Endothelial cell of umbilical vein (primary cell): ENCODE data around the gene ABLIM2. TPM values are rescaled to one million over a fixed set of nuclear protein-coding genes. Genes with fewer than 3 reads are reported as not detected.

Source experiments
- BruUV-seq: library from RNA; stranded (reverse); fragments of 400-500 nt; replicated peaks from 2 replicates; lab custom pipeline; 2021; lab: Mats Ljungman, UMichigan
- CTCF ChIA-PET: fragments of 300-600, 350-600 bp; sonication (Branson Sonifier 250); formaldehyde crosslinking; loops from one replicate; lab custom pipeline; 2021; ENCODE audit warnings: antibody characterized with exemption, inconsistent platforms; lab: Charles Lee
- POLR2A ChIA-PET: fragments of 300-600, 350-600 bp; sonication (Branson Sonifier 250); formaldehyde crosslinking; loops from one replicate; lab custom pipeline; 2021; ENCODE audit warnings: antibody characterized with exemption, inconsistent platforms; lab: Charles Lee
- DNase-seq: peaks from one replicate; pipeline ENCODE4 v3.0.0-alpha.2; 2011; ENCODE audit warnings: low read depth, low spot score
- FAIRE-seq: peaks from 2 replicates; lab custom pipeline; 2011; peaks lifted over from hg19 to GRCh38; lab: Jason Lieb, UNC
- H2AFZ ChIP-seq: 2 replicates; pipeline ENCODE4 v1.6.0; 2012; ENCODE audit warnings: low read depth, low read length, control low read depth, inconsistent platforms
- H3K27ac ChIP-seq: 2 replicates; pipeline ENCODE4 v1.5.1; 2011; ENCODE audit warnings: low read depth, mild to moderate bottlenecking, control low read depth, low read length, moderate library complexity; ENCODE audit not compliant: insufficient read depth
- H3K27me3 ChIP-seq, 2 experiments: 2 replicates each; pipeline versions ENCODE4 v1.6.0 to v1.6.1; 2011; ENCODE audit warnings: low read length in 2 of 2, mixed read lengths in 1 of 2; ENCODE audit not compliant: control insufficient read depth in 2 of 2, insufficient read depth in 2 of 2
- H3K36me3 ChIP-seq, 2 experiments: 2 replicates in 1 of 2; 3 replicates in 1 of 2; pipeline ENCODE4 v1.5.1; 2011; ENCODE audit warnings: low read length in 2 of 2, mild to moderate bottlenecking in 1 of 2, moderate library complexity in 1 of 2; ENCODE audit not compliant: control insufficient read depth in 2 of 2, insufficient read depth in 2 of 2; ENCODE audit errors: extremely low read depth in 1 of 2
- H3K4me1 ChIP-seq: 3 replicates; pipeline ENCODE4 v1.5.1; 2011; ENCODE audit warnings: mild to moderate bottlenecking, low read length; ENCODE audit not compliant: control insufficient read depth, insufficient read depth; ENCODE audit errors: extremely low read depth
- H3K4me2 ChIP-seq: 2 replicates; pipeline ENCODE4 v1.6.1; 2011; ENCODE audit warnings: low read length, control low read depth, mixed read lengths; ENCODE audit not compliant: insufficient read depth
- H3K4me3 ChIP-seq, 3 experiments: fragments of 200-600 bp in 1 of 3; sonication (generic), shearing (Covaris generic) in 1 of 3; replicated peaks in 1 of 3; 2 replicates each; pipeline ENCODE4 v1.5.1; 2011 to 2016; ENCODE audit warnings: control low read depth in 3 of 3, low read length in 3 of 3, mild to moderate bottlenecking in 2 of 3, inconsistent platforms in 1 of 3, low read depth in 1 of 3, moderate library complexity in 1 of 3; ENCODE audit not compliant: insufficient read depth in 1 of 3
- H3K79me2 ChIP-seq: 2 replicates; pipeline ENCODE4 v1.6.0; 2012; ENCODE audit warnings: low read length, inconsistent platforms; ENCODE audit not compliant: control insufficient read depth, insufficient read depth
- H3K9ac ChIP-seq: replicated peaks from 2 replicates; pipeline ENCODE3; 2011; ENCODE audit warnings: low read length, control low read depth; ENCODE audit not compliant: insufficient read depth; ENCODE audit errors: extremely low read depth
- H3K9me1 ChIP-seq: replicated peaks from 3 replicates; pipeline ENCODE4 v1.6.0; 2011; ENCODE audit warnings: mild to moderate bottlenecking, low read length; ENCODE audit not compliant: control insufficient read depth, insufficient read depth; ENCODE audit errors: extremely low read depth
- H3K9me3 ChIP-seq: replicated peaks from 2 replicates; pipeline ENCODE4 v1.5.1; 2012; ENCODE audit warnings: low read length, inconsistent platforms; ENCODE audit not compliant: control insufficient read depth, insufficient read depth
- H4K20me1 ChIP-seq: replicated peaks from 2 replicates; pipeline ENCODE3; 2011; ENCODE audit warnings: mild to moderate bottlenecking, low read length; ENCODE audit not compliant: control insufficient read depth, insufficient read depth; ENCODE audit errors: extremely low read depth
- CTCF ChIP-seq, 2 donors: IDR thresholded peaks; 1 replicate in 1 of 2; 2 replicates in 1 of 2; pipeline ENCODE4 v1.5.1; 2011; ENCODE audit warnings: low read length in 2 of 2, mild to moderate bottlenecking in 2 of 2, moderate library complexity in 2 of 2, control low read depth in 1 of 2, inconsistent platforms in 1 of 2, low read depth in 1 of 2; ENCODE audit not compliant: insufficient read depth in 1 of 2; ENCODE audit errors: extremely low read depth in 1 of 2
- EZH2 ChIP-seq: IDR thresholded peaks from 2 replicates; pipeline ENCODE4 v1.6.1; 2012; ENCODE audit warnings: borderline replicate concordance, low read depth, mild to moderate bottlenecking, moderate library complexity, low read length, inconsistent platforms; ENCODE audit not compliant: severe bottlenecking
- FOS ChIP-seq: IDR thresholded peaks from 2 replicates; pipeline ENCODE4 v1.6.1; 2011; ENCODE audit warnings: mild to moderate bottlenecking, low read length, moderate library complexity, borderline replicate concordance; ENCODE audit not compliant: insufficient read depth
- GATA2 ChIP-seq: IDR thresholded peaks from 2 replicates; pipeline ENCODE4 v1.7.0; 2011; ENCODE audit warnings: low read depth, mild to moderate bottlenecking, moderate library complexity, mixed read lengths, low read length; ENCODE audit not compliant: insufficient read length, insufficient read depth
- JUN ChIP-seq: IDR thresholded peaks from 2 replicates; pipeline ENCODE4 v1.6.1; 2011; ENCODE audit warnings: borderline replicate concordance, low read depth; ENCODE audit not compliant: insufficient read length, insufficient read depth
- MAX ChIP-seq: IDR thresholded peaks from 2 replicates; pipeline ENCODE4 v1.6.1; 2011; ENCODE audit not compliant: insufficient read depth, insufficient read length
- MYC ChIP-seq: IDR thresholded peaks from one replicate; pipeline ENCODE4 v1.6.1; 2011; ENCODE audit warnings: mild to moderate bottlenecking, low read depth, low read length
- POLR2A ChIP-seq: IDR thresholded peaks from 2 replicates; pipeline ENCODE4 v1.6.1; 2012; ENCODE audit warnings: low read depth, mild to moderate bottlenecking, control low read depth, low read length
- POLR2AphosphoS5 ChIP-seq: IDR thresholded peaks from 2 replicates; pipeline ENCODE4 v1.6.1; 2012; ENCODE audit warnings: low read depth, mild to moderate bottlenecking, control low read depth, low read length, moderate library complexity; ENCODE audit not compliant: insufficient read depth
- dilution Hi-C: fragments of 300-500 bp; cut with MboI; formaldehyde crosslinking; loops from one replicate; pipeline ENCODE4 v1.15.0; 2019; ENCODE audit warnings: low sequenced_read_pairs; ENCODE audit not compliant: extremely low pct_ligation_motif_present
- intact Hi-C: fragments of 100-400 bp; cut with micrococcal nuclease; formaldehyde crosslinking; loops from one replicate; pipeline ENCODE4 v1.10.0; 2022
- polyA plus RNA-seq, 4 experiments: library from polyadenylated mRNA; depleted of rRNA in 3 of 4; stranded (reverse) in 3 of 4; unstranded in 1 of 4; fragments of >200 nt; gene quantifications; 2 replicates each; pipeline versions ENCODE4 v1.2.1 to v1.2.3, GENCODE V29; 2011 to 2012; ENCODE audit warnings: missing spikeins in 1 of 4
- total RNA-seq: library from RNA; stranded (reverse); gene quantifications from 2 replicates; pipeline ENCODE4 v1.2.3, GENCODE V29; 2021

Gene ABLIM2
- total and polyA plus RNA-seq, 2 donors (not counting 3 experiments of a cell fraction or from before 2014, with no cell fraction given) = 0.28 to 0.66 TPM

- Histone ChIP-seq H3K36me3 (no peaks in the 10 kb centered on the region), H3K79me2 (no peaks in the 10 kb centered on the region), H3K9ac (no peak overlapping the region), H4K20me1 (no peaks in the 10 kb centered on the region), H3K4me2 (no peak overlapping the region), H3K27ac (no peak overlapping the region), H3K9me1 (no peaks in the 10 kb centered on the region), H3K4me3 (no peak overlapping the region), H3K27me3 (peaks cover 8 to 15% of the 10 kb centered on the region in 2 experiments), H3K9me3 (no peaks in the 10 kb centered on the region), H2AFZ (no peak overlapping the region), H3K4me1 (no peaks in the 10 kb centered on the region)
- ChIA-PET CTCF (no interaction called here), POLR2A (no interaction called here)
- intact Hi-C loops = no loop called here
- no peak for DNase-seq
- TF ChIP-seq MAX (no peak), FOS (no peak), EZH2 (no peak), MYC (no peak), POLR2A (no peak)
- dilution Hi-C loops = no loop called here
- no TSS peak for BruUV-seq
- no peak for FAIRE-seq
Observed at GRCh38 chr4:8152865-8153257, 5.8 kb downstream of the ABLIM2 start.

GRCh38 chr4:8152090-8152864 lies 6.3 kb downstream of the ABLIM2 start:
- no peaks in the 10 kb centered on the region for H3K79me2 ChIP-seq
- no peaks in the 10 kb centered on the region for H3K4me1 ChIP-seq
- H3K36me3 ChIP-seq = no peaks in the 10 kb centered on the region
- H3K4me2 ChIP-seq = no peak overlapping the region
- CTCF ChIA-PET = no interaction called here
- no peak for FAIRE-seq
- TF ChIP-seq MYC (no peak), JUN (no peak), POLR2AphosphoS5 (no peak), MAX (no peak), FOS (no peak), CTCF (IDR thresholded peaks at IDR 0.05; ENCODE audit: extremely low read depth in 1 of 2, insufficient read depth in 1 of 2, low read depth in 1 of 2, low read length in 2 of 2) (no peak), EZH2 (no peak), POLR2A (no peak), GATA2 (no peak)
- H2AFZ ChIP-seq = no peak overlapping the region
- peaks cover 2 to 9% of the 10 kb centered on the region in 2 experiments for H3K27me3 ChIP-seq
- no peaks in the 10 kb centered on the region for H3K9me3 ChIP-seq
- dilution Hi-C loops = no loop called here
- DNase-seq = no peak
- intact Hi-C loops = no loop called here
- no peaks in the 10 kb centered on the region for H4K20me1 ChIP-seq
- H3K4me3 ChIP-seq = no peak overlapping the region
- BruUV-seq = no TSS peak
- H3K27ac ChIP-seq = no peak overlapping the region
- no peaks in the 10 kb centered on the region for H3K9me1 ChIP-seq
- H3K9ac ChIP-seq = no peak overlapping the region
- POLR2A ChIA-PET = no interaction called here
